H1 (cell line): ENCODE measurements around the gene ZNF415. TPM values are rescaled to one million over a fixed set of nuclear protein-coding genes. Genes with fewer than 3 reads are reported as not detected.

Experiments used
- CTCF ChIA-PET: fragments of 300-600 bp; sonication (Branson Sonifier 250); formaldehyde crosslinking; loops from one replicate; lab custom pipeline; 2021; ENCODE audit not compliant: partially characterized antibody; lab: Charles Lee
- POLR2A ChIA-PET: fragments of 300-600 bp; sonication (Branson Sonifier 250); formaldehyde crosslinking; loops from one replicate; lab custom pipeline; 2021; ENCODE audit warnings: inconsistent platforms; ENCODE audit not compliant: partially characterized antibody; lab: Charles Lee
- DNase-seq, 2 experiments: peaks; one replicate each; pipeline versions ENCODE4 v3.0.0 to v3.0.0-alpha.2; 2010 to 2022; ENCODE audit warnings: low spot score in 2 of 2, low read depth in 1 of 2, mixed read lengths in 1 of 2
- FAIRE-seq: peaks from 2 replicates; lab custom pipeline; 2011; peaks lifted over from hg19 to GRCh38; lab: Jason Lieb, UNC
- H2AFZ ChIP-seq: 2 replicates; pipeline ENCODE4 v1.8.1; 2012; ENCODE audit warnings: low read length, inconsistent platforms
- H2AK5ac ChIP-seq: 2 replicates; pipeline ENCODE4 v1.6.1; 2013; ENCODE audit warnings: low read depth, low read length
- H2BK120ac ChIP-seq: replicated peaks from 2 replicates; pipeline ENCODE3; 2013; ENCODE audit warnings: low read depth, low read length, inconsistent platforms
- H2BK12ac ChIP-seq: 2 replicates; pipeline ENCODE4 v1.6.1; 2013; ENCODE audit warnings: low read depth, low read length
- H2BK15ac ChIP-seq: 2 replicates; pipeline ENCODE4 v1.6.1; 2013; ENCODE audit warnings: low read length
- H2BK20ac ChIP-seq: 2 replicates; pipeline ENCODE4 v1.6.1; 2013; ENCODE audit warnings: low read length
- H2BK5ac ChIP-seq: 2 replicates; pipeline ENCODE4 v1.6.1; 2013; ENCODE audit warnings: low read depth, low read length
- H3K14ac ChIP-seq: 2 replicates; pipeline ENCODE4 v1.6.1; 2013; ENCODE audit warnings: inconsistent platforms; ENCODE audit not compliant: insufficient read length
- H3K18ac ChIP-seq: 2 replicates; pipeline ENCODE4 v1.6.1; 2013; ENCODE audit warnings: low read length; ENCODE audit errors: extremely low read depth
- H3K23ac ChIP-seq: 2 replicates; pipeline ENCODE4 v1.6.1; 2013; ENCODE audit warnings: inconsistent platforms; ENCODE audit not compliant: insufficient read length
- H3K23me2 ChIP-seq: 2 replicates; pipeline ENCODE4 v1.6.1; 2013; ENCODE audit warnings: low read depth, low read length
- H3K27ac ChIP-seq: 2 replicates; pipeline ENCODE4 v1.6.1; 2011; ENCODE audit warnings: low read depth, low read length, inconsistent platforms
- H3K27me3 ChIP-seq, 4 experiments: replicated peaks in 1 of 4; 1 replicate in 1 of 4; 2 replicates in 3 of 4; pipeline versions ENCODE4 v1.6.1 to v1.8.1; 2011 to 2013; ENCODE audit warnings: low read length in 3 of 4, mild to moderate bottlenecking in 3 of 4, inconsistent platforms in 2 of 4, mixed read lengths in 2 of 4, moderate library complexity in 1 of 4; ENCODE audit not compliant: control insufficient read depth in 3 of 4, insufficient read depth in 3 of 4; ENCODE audit errors: extremely low read depth in 1 of 4
- H3K36me3 ChIP-seq, 4 experiments: 2 replicates each; pipeline versions ENCODE4 v1.6.1 to v1.8.1; 2011 to 2013; ENCODE audit warnings: mild to moderate bottlenecking in 4 of 4, low read length in 3 of 4, moderate library complexity in 2 of 4, control low read depth in 1 of 4, inconsistent platforms in 1 of 4; ENCODE audit not compliant: insufficient read depth in 4 of 4, control insufficient read depth in 2 of 4
- H3K4ac ChIP-seq: replicated peaks from 2 replicates; pipeline ENCODE3; 2013; ENCODE audit warnings: low read length, low read depth, mixed read lengths, inconsistent platforms; ENCODE audit not compliant: insufficient read length
- H3K4me1 ChIP-seq, 4 experiments: replicated peaks in 1 of 4; 1 replicate in 1 of 4; 2 replicates in 3 of 4; pipeline versions ENCODE4 v1.6.1 to v1.8.1; 2011 to 2013; ENCODE audit warnings: low read length in 3 of 4, inconsistent platforms in 2 of 4, mixed read lengths in 1 of 4; ENCODE audit not compliant: insufficient read depth in 4 of 4, control insufficient read depth in 3 of 4
- H3K4me2 ChIP-seq, 2 experiments: 2 replicates each; pipeline versions ENCODE4 v1.6.1 to v1.8.1; 2011 to 2013; ENCODE audit warnings: low read depth in 2 of 2, low read length in 2 of 2, control low read depth in 1 of 2, inconsistent platforms in 1 of 2, mild to moderate bottlenecking in 1 of 2; ENCODE audit not compliant: insufficient read depth in 1 of 2
- H3K4me3 ChIP-seq, 4 experiments: fragments of 200-600, 300-600 bp in 1 of 4; sonication (generic), shearing (Covaris generic), sonication (Bioruptor Twin) in 1 of 4; 2 replicates each; pipeline versions ENCODE4 v1.5.1 to v1.8.1; 2011 to 2016; ENCODE audit warnings: low read length in 4 of 4, low read depth in 3 of 4, control low read depth in 2 of 4, inconsistent platforms in 2 of 4, mild to moderate bottlenecking in 2 of 4, mixed read lengths in 1 of 4, moderate library complexity in 1 of 4; ENCODE audit not compliant: insufficient read depth in 2 of 4; ENCODE audit errors: extremely low read depth in 1 of 4
- H3K56ac ChIP-seq: replicated peaks from 2 replicates; pipeline ENCODE3; 2013; ENCODE audit warnings: low read depth, mild to moderate bottlenecking, mixed read lengths, low read length, inconsistent platforms; ENCODE audit not compliant: insufficient read length
- H3K79me1 ChIP-seq: 2 replicates; pipeline ENCODE4 v1.6.1; 2013; ENCODE audit warnings: low read depth, low read length, control low read depth
- H3K79me2 ChIP-seq, 2 experiments: 2 replicates each; pipeline versions ENCODE4 v1.6.1 to v1.8.1; 2012 to 2013; ENCODE audit warnings: low read length in 2 of 2, mild to moderate bottlenecking in 2 of 2, inconsistent platforms in 1 of 2; ENCODE audit not compliant: insufficient read depth in 2 of 2, control insufficient read depth in 1 of 2
- H3K9ac ChIP-seq, 4 experiments: replicated peaks in 1 of 4; 1 replicate in 1 of 4; 2 replicates in 3 of 4; pipeline versions ENCODE4 v1.6.1 to v1.8.1; 2011 to 2013; ENCODE audit warnings: low read depth in 3 of 4, low read length in 3 of 4, control low read depth in 2 of 4, mild to moderate bottlenecking in 2 of 4, moderate library complexity in 2 of 4, inconsistent platforms in 1 of 4; ENCODE audit errors: extremely low read depth in 1 of 4
- H3K9me3 ChIP-seq, 2 experiments: 2 replicates each; pipeline versions ENCODE4 v1.6.1 to v1.8.1; 2012 to 2013; ENCODE audit warnings: mild to moderate bottlenecking in 2 of 2, moderate library complexity in 2 of 2, control low read depth in 1 of 2, inconsistent platforms in 1 of 2, low read depth in 1 of 2, low read length in 1 of 2, mixed read lengths in 1 of 2; ENCODE audit not compliant: insufficient read depth in 2 of 2
- H4K20me1 ChIP-seq, 2 experiments: replicated peaks in 1 of 2; 2 replicates each; pipeline versions ENCODE3 to v1.8.1; 2011 to 2013; ENCODE audit warnings: inconsistent platforms in 2 of 2, low read length in 2 of 2, mild to moderate bottlenecking in 1 of 2; ENCODE audit not compliant: insufficient read depth in 2 of 2, control insufficient read depth in 1 of 2
- H4K5ac ChIP-seq: 2 replicates; pipeline ENCODE4 v1.6.1; 2013; ENCODE audit warnings: low read length, low read depth, mixed read lengths, inconsistent platforms; ENCODE audit not compliant: insufficient read length
- H4K8ac ChIP-seq: 2 replicates; pipeline ENCODE4 v1.8.0; 2013; ENCODE audit warnings: mild to moderate bottlenecking, moderate library complexity, low read length, inconsistent platforms; ENCODE audit not compliant: insufficient read depth; ENCODE audit errors: extremely low read depth
- H4K91ac ChIP-seq: replicated peaks from 2 replicates; pipeline ENCODE3; 2013; ENCODE audit warnings: low read length, mixed read lengths, inconsistent platforms; ENCODE audit not compliant: insufficient read length
- CHD2 ChIP-seq: IDR thresholded peaks from 2 replicates; pipeline ENCODE4 v1.6.1; 2012; ENCODE audit warnings: low read length, improper control_type of control experiment
- CTBP2 ChIP-seq: IDR thresholded peaks from 2 replicates; pipeline ENCODE4 v1.7.0; 2011; ENCODE audit warnings: borderline replicate concordance, mild to moderate bottlenecking, moderate library complexity, mixed read lengths, low read length; ENCODE audit not compliant: insufficient read depth, insufficient read length
- SP4 ChIP-seq: IDR thresholded peaks from 2 replicates; pipeline ENCODE4 v1.6.1; 2012; ENCODE audit warnings: low read length, inconsistent platforms
- WGBS, 2 experiments: shearing (Covaris generic) in 1 of 2; methylation state at CpG; one replicate each; pipeline versions ENCODE4 v1.1.6 to v1.1.7; 2013 to 2015; ENCODE audit warnings: low lambda C conversion rate in 2 of 2, mixed read lengths in 2 of 2, inconsistent platforms in 1 of 2, low coverage in 1 of 2, missing lambda C conversion rate in 1 of 2; ENCODE audit not compliant: insufficient replicate concordance in 2 of 2, insufficient coverage in 1 of 2, insufficient read length in 1 of 2; ENCODE audit errors: extremely low coverage in 1 of 2, missing lambda C conversion rate in 1 of 2; 5-methylcytosine and 5-hydroxymethylcytosine counted together
- polyA plus RNA-seq, 7 experiments: library from polyadenylated mRNA; depleted of rRNA in 3 of 7; stranded (reverse) in 5 of 7; unstranded in 2 of 7; fragments of >200 nt in 5 of 7; fragments of 200-250 nt in 2 of 7; gene quantifications; 1 replicate in 5 of 7; 2 replicates in 1 of 7; 4 replicates in 1 of 7; pipeline versions ENCODE4 v1.2.1 to v1.2.3, GENCODE V29; 2011 to 2013; ENCODE audit warnings: missing spikeins in 2 of 7, mixed read lengths in 2 of 7
- total RNA-seq: library from RNA; stranded (reverse); fragmentation: NEBNext Ultra II Directional; extraction: Animal tissue kit (Norgen Biotek cat#: 25700); gene quantifications from 2 replicates; pipeline ENCODE4 v1.2.1, GENCODE V29; 2021

Gene ZNF415
- total and polyA plus RNA-seq, 2 of the 8 experiments (the other 6 are each of a cell fraction or from before 2014, with no cell fraction given), result 5.8 to 9.7 TPM

DNA sequence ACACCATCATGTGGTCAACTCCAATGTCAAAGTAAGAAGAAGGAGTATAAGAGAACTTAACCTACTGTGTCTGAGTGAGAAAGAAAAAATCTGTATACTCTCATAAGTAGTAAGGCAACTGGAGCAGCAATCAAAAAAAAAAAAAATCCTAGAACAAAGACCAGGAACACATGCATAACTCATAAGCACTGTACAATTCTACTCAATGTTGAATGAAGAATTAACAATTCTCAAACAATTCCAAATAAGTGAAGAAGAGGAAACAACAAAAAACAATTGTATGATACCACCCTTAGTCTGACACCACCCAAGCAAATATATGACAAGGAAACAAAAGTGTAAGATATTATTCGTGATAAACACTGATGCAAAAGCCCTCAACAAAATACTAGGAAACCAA lies 54.0 kb downstream of the ZNF415 start:
- Histone ChIP-seq H4K5ac (no peak overlapping the region), H4K20me1 (no peaks in the 10 kb centered on the region), H2BK20ac (no peak overlapping the region), H3K23ac (no peak overlapping the region), H4K8ac (no peak overlapping the region), H3K4me3 (no peak overlapping the region), H3K79me2 (peaks cover 0 to 2% of the 10 kb centered on the region in 2 experiments; a peak in 1 of 4 replicates), H2AFZ (no peak overlapping the region), H3K4me1 (no peaks in the 10 kb centered on the region), H2AK5ac (no peak overlapping the region), H3K27me3 (no peaks in the 10 kb centered on the region), H2BK120ac (no peak overlapping the region), H3K4ac (no peak overlapping the region), H2BK5ac (no peak overlapping the region), H3K9me3 (no peaks in the 10 kb centered on the region), H3K23me2 (no peaks in the 10 kb centered on the region), H2BK12ac (no peak overlapping the region), H3K14ac (no peak overlapping the region), H4K91ac (no peak overlapping the region), H2BK15ac (no peak overlapping the region), H3K27ac (no peak overlapping the region), H3K9ac (no peak overlapping the region), H3K56ac (no peak overlapping the region), H3K4me2 (no peak overlapping the region), H3K79me1 (no peaks in the 10 kb centered on the region; the same call in 1 of the 2 replicates), H3K18ac (no peak overlapping the region), H3K36me3 (peaks cover 4 to 23% (median 15%) of the 10 kb centered on the region in 4 experiments; a peak in 7 of 8 replicates)
- CTCF ChIA-PET, result interaction anchor here (0.6 to 2.4 kb wide), 7 partner anchors 8 to 117 kb away, joined by 3 to 8 read pairs (median 4); no protein-coding TSS in a partner anchor
- no peak for FAIRE-seq
- no peak for TF ChIP-seq CTBP2
- TF ChIP-seq CHD2, result no peak
- no peak for TF ChIP-seq SP4
- POLR2A ChIA-PET, result no interaction called here
- DNase-seq, result no peak
- WGBS, 2 experiments, result 85% methylated on average over 1 of the region's 1 CpG; no CpG with 5 or more reads in 1 of the 2 experiments
